HG03175 (cell line): ENCODE data around the gene HSBP1L1.
A peak's percentile ranks its signal among the peaks of the same experiment; 100 is the strongest.

Experiments
- ATAC-seq: cut with Tn5 transposase; IDR thresholded peaks from one replicate; pipeline ENCODE4 v1.9.1; 2021; ENCODE audit warnings: mild to moderate bottlenecking, moderate library complexity; ENCODE audit not compliant: unreplicated experiment

HSBP1L1 gene

GRCh38 chr18:79944126-79944731 lies 20.2 kb upstream of the HSBP1L1 start:
- ATAC-seq, result no peak

DNA sequence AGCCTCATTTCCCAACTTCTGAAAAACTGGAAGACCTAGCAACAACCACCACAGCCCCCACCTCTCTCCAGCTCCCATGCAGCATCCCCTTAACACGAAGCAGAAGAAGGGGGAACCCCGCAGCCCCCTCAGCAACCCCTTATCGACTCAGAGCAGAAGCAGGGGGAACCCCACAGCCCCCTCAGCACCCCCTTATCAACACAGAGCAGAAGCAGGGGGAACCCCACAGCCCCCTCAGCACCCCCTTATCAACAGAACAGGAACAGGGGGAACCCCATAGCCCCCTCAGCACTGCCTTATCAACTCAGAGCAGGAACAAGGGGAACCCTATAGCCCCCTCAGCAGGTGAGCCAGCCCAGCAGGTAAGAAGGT lies 19.7 kb upstream of the HSBP1L1 start:
- ATAC-seq, result no peak

- ATAC-seq, result no peak
Observed at GRCh38 chr18:79945118-79946042, 19.1 kb upstream of the HSBP1L1 start.

- ATAC-seq, result no peak
Observed at GRCh38 chr18:79947054-79947755, 17.2 kb upstream of the HSBP1L1 start.

DNA sequence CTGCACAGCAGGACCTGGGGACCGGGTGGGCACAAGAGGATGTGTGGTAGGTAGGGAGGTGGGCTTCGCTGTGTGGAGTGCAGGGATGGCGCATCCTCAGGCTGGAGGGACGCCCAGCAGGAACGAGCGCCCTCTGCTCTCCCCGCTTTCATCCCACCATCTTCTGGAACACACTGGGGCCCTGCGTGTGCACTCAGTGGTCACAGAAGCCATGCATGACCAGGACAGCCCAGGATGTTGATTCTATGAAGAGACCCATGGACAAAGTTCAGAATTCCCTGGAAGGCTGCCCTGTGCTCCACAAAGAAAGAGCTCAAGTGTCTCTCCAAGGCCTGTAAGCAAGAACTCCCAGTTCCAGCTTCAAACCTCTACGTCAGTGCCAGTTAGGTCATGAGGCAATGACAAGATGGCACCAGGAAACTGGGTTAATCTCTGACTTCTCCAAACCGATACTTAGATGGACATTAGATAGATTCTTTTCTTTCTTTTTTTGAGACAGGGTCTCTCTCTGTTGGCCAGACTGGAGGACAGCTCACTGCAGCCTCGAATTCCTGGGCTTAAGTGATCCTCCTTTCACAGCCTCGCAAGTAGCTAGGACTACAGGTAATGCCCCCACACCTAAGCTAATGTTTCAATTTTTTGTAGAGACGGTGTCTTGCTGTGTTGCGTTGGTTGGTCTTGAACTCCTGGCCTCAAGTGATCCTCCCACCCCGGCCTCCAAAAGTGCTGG lies 16.4 kb upstream of the HSBP1L1 start:
- ATAC-seq, result no peak

DNA sequence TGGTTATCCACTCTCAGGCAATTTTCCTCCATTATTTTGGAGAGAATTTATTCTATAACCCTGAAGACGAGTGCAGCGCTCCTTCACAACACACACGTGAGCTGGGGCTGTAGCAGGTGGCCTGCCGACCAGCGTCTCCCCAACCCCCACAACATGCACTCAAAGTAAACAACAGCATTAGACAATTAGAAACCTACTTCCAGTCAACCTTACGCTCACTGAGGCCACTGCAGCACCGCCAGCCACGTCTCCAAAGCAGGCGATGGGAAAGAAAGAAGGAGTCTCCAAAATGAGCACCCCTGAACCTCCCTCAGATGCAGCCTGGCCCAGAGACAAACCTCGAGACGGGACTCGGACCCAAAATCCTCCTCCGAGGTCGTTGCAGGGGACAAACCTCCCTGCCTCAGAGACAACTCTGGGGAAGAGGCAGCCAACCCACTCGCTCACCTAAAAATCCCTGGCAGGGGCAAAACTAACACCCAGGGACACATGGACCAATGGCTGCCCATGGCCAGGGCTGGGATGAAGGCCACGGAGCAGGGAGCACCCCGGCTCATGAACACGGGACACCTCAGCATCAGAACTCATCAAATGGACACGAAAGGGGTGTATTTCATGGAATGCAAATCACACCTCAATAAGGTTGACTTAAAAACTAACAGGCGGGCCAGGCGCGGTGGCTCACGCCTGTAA lies 15.6 kb upstream of the HSBP1L1 start:
- ATAC-seq, result no peak

DNA sequence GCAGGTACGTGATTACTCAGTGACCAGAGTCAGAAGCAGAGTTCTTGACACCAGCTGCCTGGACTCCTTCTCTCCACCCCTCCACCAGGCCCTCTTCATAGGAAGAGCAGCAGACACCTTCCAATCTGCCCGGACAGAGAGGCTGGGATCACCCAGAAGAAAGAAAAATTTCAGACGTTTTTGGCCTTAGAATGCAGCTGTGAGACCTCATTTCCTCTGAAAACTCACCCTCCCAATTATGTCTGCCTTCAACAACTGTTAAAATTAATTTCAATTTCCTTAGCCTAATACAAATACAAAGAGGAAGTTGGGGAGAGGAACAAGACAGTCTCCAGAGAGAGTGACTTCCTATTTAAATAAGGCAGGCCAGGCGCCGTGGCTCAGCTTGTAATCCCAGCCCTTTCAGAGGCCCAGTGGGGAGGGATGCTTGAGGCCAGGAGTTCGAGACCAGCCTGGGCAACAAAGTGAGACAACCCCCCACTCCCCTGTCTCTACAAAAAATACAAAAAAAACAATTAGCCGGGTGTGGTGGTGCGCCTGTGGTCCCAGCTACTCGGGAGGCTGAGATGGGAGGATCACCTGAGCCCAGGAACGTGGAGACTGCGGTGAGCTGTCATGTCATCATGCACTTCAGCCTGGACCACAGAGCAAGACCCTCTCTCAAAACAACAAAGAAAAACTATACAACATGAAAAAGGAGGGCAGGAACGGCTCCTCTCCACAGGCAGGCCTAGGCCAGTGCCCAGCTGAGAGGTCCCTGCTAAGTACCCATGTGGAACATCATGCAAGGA lies 14.6 kb upstream of the HSBP1L1 start:
- no peak for ATAC-seq

GRCh38 chr18:79950515-79951341 lies 13.7 kb upstream of the HSBP1L1 start:
- ATAC-seq, result peak; percentile 30

DNA sequence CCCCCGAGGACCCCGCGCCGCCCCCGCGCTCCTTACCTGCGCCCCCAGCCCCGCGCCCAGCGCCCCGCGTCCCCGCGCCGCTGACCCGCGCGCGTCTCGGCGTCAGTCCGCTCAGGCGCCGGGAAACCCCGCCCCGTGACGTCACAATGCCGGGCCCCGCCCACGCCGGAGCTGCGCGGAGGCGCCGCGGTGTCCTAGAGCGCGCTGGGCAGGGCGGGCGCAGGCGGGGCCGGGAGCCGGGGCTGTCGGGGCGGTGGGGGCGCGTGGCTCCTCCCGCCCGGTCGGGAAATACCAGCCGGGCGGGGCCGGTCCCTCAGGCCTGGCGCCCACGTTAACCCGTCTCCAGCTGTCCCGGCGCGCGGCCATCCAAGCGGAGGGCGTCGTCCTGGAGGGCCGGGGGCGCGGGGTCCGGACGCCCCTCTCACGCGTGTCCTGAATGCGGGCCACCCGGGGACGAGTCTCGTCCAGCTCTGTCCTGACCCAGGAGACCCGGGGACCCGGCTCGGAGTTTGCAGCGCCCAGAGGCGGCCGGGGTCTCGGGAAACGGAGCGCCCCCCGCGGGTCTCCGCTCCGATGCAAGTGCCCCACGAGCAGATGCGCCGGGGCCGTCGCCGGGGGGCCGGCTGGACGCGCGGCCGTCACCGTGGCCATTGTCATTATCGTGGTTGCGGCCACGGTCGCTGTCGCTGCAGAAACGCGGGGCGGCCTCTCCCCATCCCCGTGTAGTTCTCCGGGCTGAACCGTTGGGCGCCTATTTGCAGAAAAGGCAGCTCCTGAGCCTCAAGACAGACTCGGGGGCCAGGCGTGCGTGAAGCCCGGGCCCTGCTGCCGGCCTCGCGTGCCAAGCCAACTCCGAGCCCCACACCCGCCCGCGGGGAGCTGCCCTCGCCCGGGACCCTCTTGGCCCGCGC lies 12.6 kb upstream of the HSBP1L1 start, which contains the start of gene SLC66A2:
Gene SLC66A2 (minus strand): TSS at position 109 of the 911 bp plus-strand sequence. CDS start 727 bp downstream, outside the sequence.
- ATAC-seq, result peak; percentile 81

GRCh38 chr18:79952456-79952995 lies 11.9 kb upstream of the HSBP1L1 start:
- ATAC-seq, result no peak

- ATAC-seq, result no peak
Observed at GRCh38 chr18:79952996-79953559, 11.4 kb upstream of the HSBP1L1 start.

DNA sequence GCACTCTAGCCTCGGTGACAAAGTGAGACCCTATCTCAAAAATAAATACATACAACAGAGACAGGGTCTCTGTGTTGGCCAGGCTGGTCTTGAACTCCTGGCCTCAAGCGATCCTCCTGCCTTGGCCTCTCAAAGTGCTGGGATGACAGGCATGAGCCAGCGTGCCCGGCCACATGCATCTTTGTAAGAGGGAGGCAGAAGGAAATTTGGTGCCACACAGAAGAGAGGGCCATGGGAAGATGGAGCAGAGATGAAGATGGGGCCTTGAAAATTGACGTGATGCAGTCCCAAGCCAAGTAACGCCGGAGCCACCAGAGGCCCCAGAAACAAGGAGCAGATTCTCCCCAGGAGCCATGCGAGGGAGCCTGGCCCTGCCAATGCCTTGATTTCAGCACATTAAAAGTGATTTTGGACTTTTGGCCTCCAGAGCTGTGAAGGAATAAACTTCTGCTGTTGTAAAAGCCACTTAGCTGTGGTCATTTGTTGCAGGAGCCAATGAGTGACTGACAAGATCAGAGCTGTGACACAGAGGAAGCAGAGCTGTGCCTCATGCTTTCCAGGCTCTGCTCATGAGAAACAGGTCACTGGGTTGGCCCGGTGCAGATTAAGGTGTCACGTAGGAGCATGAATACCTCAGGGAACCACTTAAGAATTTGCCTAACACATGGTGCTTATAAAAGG lies 10.3 kb upstream of the HSBP1L1 start:
- no peak for ATAC-seq

DNA sequence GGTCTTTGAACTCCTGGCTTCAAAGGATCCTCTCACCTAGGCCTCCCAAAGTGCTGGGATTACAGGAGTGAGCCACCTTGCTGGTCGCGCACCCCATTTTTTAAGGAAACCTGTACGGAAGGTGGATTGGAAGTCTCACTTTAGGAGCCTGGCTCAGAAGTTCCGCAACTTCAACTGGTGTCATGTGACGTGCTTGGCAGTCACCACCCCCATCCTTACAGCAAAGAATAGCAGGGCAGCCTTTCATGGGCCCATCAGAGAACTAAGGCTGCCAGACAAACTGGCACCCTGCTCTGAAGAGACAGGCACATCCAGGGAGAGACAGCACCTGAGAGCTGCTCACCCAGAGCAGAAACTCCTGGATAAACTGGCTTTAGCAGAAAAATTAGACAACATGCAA lies 9.7 kb upstream of the HSBP1L1 start:
- no peak for ATAC-seq

DNA sequence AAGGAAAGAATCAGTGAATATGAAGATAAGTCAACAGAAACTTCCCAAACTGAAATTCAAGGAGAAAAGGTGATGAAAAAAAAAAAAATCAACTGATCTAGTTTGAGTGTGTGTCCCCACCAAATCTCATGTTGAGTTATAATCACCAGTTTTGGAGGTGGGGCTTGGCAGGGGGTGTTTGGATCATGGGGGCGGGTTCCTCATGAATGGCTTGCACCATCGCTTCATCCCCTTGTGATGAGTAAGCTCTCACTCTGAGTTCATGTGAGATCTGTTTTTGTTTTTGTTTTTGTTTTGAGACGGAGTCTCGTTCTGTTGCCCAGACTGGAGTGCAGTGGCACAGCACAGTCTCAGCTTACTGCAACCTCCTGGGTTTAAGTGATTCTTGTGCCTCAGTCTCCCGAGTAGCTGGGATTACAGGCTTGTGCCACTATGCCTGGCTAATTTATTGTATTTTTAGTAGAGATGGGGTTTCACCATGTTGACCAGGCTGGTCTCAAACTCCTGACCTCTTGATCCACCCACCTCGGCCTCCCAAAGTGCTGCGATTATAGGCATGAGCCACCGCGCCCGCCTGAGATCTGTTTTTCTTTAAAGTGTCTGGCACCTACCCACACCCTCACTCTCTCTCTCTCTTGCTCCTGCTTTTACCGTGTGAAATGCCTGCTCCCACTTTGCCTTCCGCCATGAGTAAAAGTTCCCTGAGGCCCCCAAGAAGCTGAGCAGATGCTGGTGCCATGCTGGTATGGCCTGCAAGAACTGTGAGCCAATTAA lies 9.0 kb upstream of the HSBP1L1 start:
- no peak for ATAC-seq

DNA sequence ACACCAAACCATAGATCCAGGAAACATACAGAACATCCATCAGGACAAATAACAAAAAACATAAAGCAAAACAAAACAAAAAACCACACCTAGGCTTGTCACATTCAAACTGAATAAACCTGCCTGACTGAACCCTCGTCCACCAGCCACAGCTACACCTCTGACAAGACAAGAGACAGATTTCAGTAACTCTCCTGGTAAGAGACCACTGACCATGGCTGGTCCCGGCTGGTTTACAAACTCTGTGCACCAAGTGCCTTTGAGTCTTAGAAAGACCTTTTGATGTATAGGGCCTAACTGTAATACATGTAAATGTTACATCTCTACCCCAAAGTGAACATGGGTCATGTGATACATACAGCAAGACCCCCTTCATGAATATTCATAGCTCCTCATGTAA lies 8.2 kb upstream of the HSBP1L1 start:
- no peak for ATAC-seq

DNA sequence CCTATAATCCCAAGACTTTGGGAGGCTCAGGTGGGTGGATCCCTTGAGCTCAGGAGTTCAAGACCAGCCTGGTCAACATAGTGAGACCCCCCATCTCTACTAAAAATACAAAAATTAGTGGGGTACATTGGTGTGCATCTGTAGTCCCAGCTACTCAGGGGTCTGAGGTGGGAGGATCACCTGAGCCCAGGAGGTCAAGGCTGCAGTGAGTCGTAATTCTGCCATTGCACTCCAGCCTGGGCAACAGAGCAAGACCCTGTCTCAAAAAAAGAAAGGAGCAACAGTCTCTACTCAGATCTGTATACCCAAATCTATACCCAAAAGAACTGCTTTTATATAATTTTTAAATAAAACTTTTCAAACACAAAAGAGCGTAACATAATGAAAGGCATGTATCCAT lies 5.5 kb upstream of the HSBP1L1 start:
- ATAC-seq, result no peak
